HG02970 (cell line): ENCODE data around the gene PIK3R4.

Source experiments
- ATAC-seq: cut with Tn5 transposase; IDR thresholded peaks from one replicate; pipeline ENCODE4 v1.9.1; 2021; ENCODE audit warnings: mild to moderate bottlenecking, moderate library complexity, moderate number of reproducible peaks; ENCODE audit not compliant: unreplicated experiment, low FRiP score

Gene PIK3R4

DNA sequence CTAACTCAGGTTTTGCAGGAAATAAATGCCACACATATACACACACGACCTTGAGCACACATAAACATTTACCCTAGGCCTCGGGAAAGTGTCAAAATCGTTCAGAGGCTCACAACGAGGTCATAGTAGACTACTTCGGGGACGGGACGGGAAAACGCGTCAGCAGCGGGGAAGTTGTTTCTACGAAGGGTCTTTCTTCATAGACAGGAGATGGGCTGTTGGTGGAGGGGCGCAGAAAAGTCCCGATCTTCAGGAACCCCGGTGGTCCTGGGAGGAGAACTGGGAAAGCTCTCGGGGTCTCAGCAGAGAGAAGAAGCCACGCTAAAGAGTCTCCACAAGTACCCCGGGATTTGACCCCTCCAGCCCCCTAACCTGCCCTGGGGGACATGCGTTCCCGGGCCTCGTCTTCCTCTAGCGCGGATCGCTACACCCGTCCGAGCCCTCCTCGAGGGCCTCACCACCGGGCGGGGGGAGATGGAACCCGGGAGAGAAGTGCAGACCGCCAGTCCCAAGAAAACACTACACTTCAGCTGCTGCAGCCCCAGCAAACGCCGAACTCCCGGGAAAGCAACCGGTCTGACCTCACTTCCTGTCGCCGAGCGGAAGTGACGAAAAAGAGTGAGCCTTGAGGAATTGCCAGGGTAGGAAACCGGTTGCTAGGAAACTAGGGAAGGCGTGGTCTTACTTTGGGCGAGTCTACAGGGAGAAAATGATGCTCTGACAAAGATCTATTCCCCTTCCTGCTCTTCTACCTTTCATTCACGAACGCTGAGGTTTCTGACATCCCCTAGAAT, at the start of gene PIK3R4:
Gene PIK3R4, minus strand, starts transcription at position 584 of the 794 bp plus-strand sequence. CDS start 1,611 bp downstream, outside the sequence.
- ATAC-seq, result peak; percentile 95

DNA sequence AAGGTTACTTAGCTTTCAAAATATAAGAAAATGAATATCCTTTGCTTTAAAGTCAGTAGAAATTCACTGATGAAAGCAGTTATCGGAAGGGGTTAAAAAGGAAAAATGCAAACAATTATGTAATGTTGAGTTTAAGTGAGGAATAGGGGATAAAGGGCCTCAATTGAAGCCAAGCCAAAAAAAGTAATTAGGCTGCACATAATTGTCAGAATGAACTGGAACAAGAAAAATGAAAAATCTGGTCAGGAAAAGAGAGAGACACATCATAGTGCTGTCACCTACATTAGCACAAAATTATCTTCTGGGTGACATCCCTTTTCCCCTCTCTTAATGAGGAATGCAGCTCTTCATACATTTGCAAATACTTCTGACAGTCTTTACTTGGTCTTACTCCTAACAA, 48.8 kb upstream of the PIK3R4 start:
- no peak for ATAC-seq

DNA sequence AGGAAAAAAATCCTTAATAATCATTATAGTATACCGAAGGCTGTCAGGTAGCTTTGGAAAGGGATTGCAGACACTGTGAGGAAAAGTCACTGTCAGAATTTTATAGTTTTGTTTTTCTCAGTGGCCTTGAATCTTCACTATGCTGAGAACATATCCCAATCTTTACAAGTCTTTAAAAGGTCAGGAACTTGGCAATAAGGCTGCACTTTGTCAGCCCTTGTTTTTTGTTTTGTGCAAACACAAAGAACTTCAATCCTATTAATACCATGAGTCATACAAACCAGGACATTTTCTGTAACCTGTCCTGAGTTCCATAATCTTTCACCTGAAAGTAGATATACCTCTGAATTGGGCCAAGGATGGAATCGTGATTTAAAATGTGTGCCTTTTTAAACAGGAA, 45.6 kb upstream of the PIK3R4 start:
- no peak for ATAC-seq

DNA sequence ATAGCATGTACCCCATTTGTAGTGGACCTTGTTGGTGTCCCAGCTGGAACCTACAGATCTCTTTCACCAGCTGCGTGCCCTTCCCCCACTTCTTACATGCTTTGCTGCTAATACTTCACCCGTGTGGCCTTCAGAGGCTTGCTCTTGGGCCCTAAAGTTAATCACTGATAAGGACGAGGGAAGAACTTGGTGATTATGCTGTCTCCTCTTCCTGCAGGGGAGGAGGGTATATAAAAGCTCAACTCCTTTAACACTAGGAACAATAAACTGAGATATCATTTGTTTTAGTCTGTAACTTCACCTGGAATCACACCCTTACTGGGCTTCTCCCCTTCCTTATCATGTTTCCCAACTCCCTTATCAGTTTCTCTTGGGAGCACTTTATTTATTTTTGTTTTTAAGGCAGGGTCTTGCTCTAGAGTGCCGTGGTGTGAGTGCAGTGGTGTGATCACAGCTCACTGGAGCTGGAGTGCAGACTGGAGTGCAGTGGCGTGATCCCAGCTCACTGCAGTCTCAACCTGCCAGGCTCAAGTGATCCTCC, 43.2 kb upstream of the PIK3R4 start:
- no peak for ATAC-seq

DNA sequence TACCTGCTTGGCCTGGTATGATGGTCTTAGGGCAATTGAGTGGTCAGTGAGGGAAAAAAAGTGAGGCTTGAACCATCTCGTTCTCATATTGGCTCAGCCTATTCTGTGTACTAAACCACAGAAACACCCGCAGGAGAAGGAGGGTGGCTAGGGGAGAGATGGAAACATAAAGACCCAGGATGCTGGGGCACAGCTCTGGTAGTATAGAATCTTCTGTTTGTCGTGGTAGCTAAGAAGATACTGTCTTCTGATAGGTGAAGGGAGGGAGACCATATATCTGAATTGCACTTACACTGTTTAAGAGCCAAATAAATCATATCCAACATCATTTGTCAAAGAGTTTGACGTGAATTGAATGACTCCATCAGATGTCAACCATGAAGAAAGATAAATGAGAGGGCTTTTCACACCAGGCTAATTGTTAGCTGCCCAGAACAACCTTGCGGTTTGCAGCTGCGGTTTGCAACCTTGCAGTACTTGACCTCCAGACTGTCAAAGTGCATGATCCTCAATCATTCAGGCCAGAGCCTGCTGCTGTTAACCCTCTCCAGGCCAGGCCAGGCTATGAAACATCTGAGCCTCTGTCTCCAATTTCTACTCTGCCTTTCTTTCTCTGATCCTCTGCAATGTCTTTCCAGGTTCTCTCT, 40.9 kb upstream of the PIK3R4 start:
- no peak for ATAC-seq

DNA sequence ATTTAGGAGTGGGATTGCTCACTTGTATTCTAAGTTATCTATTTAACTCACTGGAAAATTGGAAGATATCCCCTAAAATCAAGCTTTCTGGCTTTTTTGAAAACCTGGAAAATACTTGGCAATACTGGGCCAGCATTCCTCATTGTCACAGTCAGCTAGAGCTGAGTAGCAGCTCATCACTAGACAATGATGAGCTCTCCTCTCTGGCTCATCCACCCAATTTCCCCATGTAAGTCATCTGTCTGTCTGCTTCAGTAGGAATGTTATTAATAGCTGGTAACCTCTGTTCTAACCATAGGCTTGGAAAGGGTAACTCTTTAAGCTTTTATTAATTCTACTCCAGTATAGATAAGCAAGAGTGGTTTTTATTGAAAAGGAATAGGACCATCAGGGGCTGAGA, 39.7 kb upstream of the PIK3R4 start:
- ATAC-seq, result no peak

DNA sequence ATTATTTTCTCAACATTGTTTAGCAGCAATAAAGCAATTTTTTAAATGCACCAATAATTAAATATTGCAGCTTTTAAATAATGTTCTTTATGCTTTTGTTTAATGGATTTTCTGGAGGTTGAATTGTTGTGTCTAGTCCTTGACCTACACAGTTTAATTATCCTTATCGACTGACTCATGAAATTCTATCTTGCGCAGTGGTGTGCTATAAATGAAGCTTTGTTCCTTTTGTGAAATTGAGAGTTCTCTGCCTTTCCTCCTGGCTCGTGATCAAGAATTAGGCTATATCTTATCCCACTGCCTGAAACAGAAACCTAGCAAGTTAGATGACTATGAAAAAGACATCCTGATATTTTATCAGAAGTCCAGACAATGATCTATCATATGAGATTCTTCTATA, 37.0 kb upstream of the PIK3R4 start:
- no peak for ATAC-seq

DNA sequence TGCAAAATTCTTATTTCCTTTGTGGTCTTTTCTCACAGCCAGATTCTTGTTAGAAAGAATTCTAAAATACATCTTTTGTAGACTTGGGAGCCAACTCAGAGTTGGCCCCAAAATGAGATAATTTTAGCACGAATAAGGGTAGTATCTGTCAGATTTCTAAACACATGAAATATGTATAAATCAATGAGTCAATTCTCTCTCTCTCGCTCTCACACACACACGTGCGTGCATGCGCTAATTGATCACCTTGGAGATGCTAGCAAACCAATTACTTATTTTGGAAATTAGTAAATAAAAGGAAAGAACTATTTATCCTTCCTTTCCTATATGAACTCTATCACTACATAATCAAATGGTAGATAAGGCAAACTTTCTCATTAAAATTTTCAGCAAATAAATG, 32.9 kb upstream of the PIK3R4 start:
- ATAC-seq, result no peak

DNA sequence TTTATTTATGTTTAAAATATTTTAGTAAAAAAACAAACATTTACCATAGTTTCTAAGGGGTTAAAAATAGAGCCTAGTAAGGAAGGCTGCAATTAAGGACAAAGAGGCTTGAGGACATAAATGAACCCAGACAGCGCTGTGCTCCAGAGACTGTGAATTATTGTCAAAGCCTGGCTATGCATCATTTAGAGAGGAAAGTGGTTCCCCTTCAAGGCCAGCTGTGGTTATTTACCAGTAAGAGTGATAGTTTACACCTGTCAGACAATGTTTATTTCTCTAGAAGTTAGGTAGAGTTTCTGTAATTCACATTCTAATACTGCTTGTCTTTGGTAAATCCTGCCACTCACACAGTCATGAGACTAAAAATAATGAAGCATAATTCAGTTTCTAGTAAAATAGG, 32.4 kb upstream of the PIK3R4 start:
- ATAC-seq, result no peak

DNA sequence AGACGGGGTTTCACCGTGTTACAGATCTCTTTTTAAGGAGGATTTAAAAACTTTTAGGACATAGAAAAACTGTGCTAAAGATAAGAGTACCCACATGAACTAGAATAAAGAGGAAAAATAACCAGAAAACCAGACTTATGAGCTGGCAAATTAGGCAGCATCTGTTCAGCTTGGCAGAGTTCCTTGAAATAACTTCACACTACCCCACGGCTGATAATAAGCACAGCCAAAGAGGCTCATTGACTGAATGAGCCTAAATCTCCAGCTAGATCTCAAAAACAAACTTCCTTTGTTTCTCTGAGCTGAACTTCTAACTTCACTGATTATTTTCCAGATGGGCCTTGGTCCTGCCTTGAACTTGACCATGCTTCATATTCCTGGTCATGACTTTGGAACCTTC, 26.7 kb upstream of the PIK3R4 start:
- no peak for ATAC-seq

DNA sequence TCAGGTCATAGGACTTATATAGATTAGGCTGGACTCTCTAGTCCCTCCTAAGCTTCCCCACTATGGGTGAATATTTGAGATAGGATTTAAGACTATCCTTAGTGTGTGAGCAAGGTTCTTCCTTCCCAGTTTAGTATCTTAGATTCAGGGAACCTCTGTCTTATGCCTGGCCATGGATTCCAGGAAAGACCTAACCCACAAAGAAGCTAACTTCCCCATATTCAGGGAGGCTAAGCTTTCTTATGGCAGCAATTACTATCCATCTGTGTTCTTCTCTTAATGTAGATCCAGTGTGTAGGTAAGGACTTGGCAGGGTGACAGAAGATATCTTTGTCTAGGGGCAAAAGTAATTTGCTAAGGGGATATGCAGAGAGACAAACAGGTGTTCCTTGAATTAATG, 25.5 kb upstream of the PIK3R4 start:
- no peak for ATAC-seq

DNA sequence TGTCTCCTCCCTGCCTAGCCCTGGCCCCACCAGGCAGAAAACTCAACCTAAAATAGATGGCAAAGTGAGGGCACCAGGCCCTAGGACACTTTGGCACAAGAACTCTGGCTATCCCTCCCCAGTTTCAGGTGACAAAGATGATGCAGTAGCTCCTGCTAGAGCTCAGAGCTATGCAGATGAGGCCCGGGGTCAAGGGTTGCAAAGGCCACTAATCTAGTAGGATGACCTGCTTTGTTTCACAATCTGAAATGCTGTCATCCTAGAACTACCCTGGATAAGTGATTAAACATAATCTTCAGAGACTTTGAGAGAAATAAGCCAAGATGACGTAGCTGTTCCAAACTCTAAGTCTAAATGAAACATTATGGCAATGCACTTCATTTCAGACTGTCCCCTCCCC, 24.0 kb upstream of the PIK3R4 start:
- no peak for ATAC-seq

DNA sequence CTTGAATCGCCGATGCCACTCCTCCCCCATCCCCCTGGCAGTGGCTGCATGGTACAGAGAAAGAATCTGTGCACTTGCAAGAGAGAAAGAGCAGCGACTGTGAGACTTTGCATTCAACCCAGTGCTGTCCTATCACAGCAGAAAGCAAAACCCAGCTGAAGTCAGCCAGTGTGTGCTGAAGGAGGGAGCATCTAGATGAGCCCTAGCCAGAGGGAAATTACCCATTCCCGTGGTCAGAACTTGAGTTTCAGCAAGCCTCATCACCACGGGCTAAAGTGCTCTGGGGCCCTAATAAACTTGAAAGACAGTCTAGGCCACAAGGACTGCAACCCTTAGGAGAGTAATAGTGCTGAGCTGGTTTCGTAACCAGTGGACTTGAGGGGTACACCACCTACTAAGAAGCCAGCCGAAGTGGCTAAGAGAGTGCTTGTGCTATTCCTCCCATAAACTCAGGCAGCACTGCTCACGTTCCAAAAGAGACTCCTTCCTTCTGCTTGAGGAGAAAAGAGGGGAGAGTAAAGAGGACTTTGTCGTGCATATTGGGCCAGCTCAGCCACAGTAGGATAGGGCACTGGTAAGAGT, 15.2 kb upstream of the PIK3R4 start:
- ATAC-seq, result no peak

DNA sequence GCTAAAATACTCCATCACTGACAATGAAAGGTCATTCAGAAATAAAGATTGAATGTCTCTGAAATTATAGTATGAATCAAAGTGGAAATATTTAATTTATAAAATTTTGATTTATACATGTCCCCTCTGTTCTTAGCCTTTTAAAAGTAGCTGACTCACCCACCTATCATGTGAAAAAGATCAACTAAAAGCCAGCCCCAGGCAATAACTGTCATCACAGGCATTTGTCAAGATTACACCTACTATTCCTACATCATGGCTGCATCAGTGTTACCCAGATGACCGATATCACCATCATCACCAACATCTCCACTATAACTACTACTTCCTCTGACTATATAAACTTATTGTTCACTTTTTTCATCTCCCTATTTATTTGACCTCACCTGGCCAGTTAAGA, 14.3 kb upstream of the PIK3R4 start:
- no peak for ATAC-seq

DNA sequence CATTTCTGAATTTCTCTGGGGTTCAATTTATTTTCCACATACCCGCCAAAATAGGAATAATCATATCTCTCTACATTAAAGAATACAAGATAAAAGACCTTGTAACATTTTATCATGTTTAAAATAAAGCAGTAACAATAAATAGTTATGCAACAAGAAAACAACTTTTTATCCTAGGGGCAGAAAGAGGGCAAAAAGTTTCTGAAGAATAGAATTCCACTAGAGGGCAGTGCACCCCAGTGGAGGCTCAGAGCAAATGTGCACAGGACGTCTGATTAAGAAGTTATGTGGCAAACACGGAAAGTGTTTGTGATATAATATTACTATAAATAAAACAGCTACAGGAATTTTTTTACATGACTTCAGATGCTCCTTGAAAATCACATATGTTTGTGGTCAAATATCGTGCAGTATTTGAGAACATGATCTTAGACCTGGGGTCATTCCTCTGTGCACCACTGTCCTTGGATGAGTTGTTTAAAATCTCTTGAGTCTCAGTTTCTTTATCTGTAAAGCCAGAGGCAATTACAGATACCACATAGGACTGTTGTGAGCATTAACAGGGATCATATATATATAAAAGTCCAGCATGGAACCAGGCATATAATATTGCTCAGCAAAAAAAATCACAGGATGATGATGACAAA, 13.2 kb upstream of the PIK3R4 start:
- ATAC-seq, result no peak

DNA sequence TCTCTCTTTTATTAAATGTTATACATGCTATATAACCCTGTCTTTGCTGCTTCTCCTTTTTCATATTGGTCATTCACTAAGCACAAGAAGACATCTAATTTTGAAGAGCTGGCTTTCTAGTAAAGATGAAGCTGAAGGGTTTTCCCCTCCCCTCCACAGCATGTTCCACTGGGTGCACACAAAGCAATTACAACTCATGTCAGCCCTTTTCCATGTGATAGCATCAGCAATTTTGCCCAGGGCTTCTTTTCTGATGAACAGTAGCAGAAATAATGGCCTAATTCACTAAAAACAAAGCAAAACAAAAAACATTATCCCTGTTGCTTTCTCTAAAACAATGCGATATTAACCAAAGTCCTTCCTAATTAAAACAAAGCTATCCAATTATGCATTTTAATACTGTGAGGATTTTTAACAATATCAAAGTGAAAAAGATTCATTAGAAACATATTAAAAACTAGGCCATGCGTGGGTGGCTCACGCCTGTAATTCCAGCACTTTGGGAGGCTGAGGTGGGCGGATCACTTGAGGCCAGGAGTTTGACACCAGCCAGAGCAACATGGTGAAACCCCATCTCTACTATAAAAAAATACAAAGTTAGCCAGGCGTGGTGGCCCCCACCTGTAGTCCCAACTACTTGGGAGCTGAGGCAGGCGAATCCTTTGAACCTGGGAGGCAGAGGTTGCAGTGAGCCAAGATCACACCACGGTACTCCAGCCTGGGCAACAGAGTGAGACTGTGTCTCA, 12.2 kb upstream of the PIK3R4 start:
- ATAC-seq, result no peak

DNA sequence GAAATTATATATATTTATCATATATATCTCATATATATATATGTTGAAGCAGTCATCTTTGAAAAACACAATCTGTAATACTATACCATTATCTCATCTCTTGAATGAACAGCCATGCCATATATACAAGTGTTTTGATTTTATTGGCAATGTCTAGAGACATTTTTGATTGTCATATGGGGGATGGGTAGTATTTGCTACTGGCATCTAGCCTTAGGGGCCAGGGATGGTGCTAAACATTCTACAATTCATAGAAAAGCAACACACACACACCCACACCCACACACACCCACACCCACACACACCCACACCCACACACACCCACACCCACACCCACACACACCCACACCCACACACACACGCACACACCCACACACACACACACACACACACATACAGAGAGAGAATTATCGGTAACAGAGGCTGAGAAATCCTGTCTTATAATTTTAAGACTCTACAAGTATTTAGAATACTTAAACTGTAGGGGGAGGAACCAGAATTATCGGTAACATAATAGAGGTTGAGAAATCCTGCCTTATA, 11.1 kb upstream of the PIK3R4 start:
- no peak for ATAC-seq

DNA sequence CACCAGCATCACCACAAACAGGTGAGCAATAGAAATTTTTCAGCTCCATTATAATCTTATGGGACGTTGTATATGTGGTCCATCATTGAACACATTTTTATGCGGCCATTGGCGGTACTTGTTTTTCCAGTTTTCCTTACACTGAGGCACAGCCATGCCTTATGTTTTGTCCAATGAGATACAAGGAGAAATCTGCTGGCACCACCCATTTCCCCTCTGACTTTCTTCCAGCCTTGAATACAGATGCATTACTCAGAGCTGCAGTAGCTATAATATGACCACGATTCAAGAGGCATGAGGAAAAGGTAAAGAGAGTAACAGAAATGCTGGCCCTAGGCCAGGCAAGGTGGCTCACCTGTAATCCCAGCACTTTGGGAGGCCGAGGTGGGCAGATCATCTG, 9.0 kb upstream of the PIK3R4 start:
- no peak for ATAC-seq

DNA sequence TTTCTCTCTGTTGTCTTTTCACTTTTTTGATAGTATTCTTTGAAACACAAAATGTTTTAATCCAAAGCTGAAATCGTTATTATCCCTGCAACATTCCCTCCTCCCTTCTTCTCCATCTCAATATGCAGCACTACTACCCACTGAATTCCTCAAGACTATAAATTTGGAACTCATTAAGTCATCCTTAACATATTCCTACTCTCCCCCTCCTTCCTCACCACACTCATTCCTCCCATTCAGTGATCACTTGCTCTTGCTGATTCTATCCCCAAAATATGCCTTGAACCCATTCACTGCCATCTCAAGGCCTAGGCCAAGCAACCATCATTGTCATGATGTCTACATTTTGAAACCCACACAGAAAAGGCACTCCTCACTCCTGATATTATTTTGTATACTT, 2.4 kb upstream of the PIK3R4 start:
- no peak for ATAC-seq

DNA sequence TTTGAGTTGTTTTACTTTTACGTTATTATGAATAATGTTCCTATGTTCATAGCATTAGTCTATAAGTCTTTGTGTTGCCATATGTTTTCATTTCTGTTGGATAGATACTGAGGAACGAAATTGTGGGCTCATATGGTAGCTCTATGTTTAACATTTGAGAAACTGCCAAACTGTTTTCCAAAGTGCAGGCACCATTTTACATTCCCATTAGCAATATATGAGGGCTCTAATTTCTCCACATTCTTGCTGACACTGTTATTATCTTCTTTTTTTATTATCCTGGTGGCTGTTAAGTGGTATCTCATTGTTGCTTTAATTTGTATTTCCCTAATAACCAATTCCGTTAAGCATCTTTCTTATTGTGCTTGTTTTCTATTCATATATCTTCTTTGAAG, 1.8 kb upstream of the PIK3R4 start:
- ATAC-seq, result no peak
